HepG2 (cell line): ENCODE data around the gene CCND2. TPM values are rescaled to one million over a fixed set of nuclear protein-coding genes. Genes with fewer than 3 reads are reported as not detected.

ENCODE experiments used
- ATAC-seq: fragments of 200-7000 bp; cut with Tn5 transposase; 3 replicates; pipeline ENCODE4 v1.9.1; 2020; ENCODE audit warnings: mild to moderate bottlenecking, moderate library complexity
- BruUV-seq: library from RNA; stranded (reverse); fragments of 400-500 nt; replicated peaks from 2 replicates; lab custom pipeline; 2021; lab: Mats Ljungman, UMichigan
- CTCF ChIA-PET: fragments of 300-600 bp; formaldehyde crosslinking; extraction: SDS; loops from one replicate; lab custom pipeline; 2021; ENCODE audit warnings: low total read pairs, inconsistent platforms, low intra/inter-chr PET ratio; lab: Yijun Ruan, JAX
- POLR2A ChIA-PET: fragments of 350-600 bp; sonication (Branson Sonifier 250); formaldehyde crosslinking; loops from one replicate; lab custom pipeline; 2020; ENCODE audit warnings: antibody characterized with exemption, inconsistent platforms; lab: Yijun Ruan, JAX
- DNase-seq: peaks from one replicate; pipeline ENCODE4 v3.0.0-alpha.2; 2015; ENCODE audit warnings: low spot score
- FAIRE-seq: peaks from 3 replicates; lab custom pipeline; 2011; peaks lifted over from hg19 to GRCh38; lab: Jason Lieb, UNC
- H2AFZ ChIP-seq: one replicate; pipeline ENCODE4 v1.6.1; 2011; ENCODE audit warnings: low read length, inconsistent platforms
- H3K27ac ChIP-seq: fragments of 300-600 bp; 3 replicates; pipeline ENCODE4 v1.8.0; 2011; ENCODE audit warnings: mixed run types, mild to moderate bottlenecking, mixed read lengths, low read length, inconsistent platforms; ENCODE audit not compliant: insufficient read depth; ENCODE audit errors: extremely low read length
- H3K27me3 ChIP-seq, 2 experiments: fragments of 200-600 bp in 1 of 2; 2 replicates in 1 of 2; 3 replicates in 1 of 2; pipeline versions ENCODE4 v1.6.0 to v1.8.0; 2011; ENCODE audit warnings: low read length in 2 of 2, mild to moderate bottlenecking in 2 of 2, moderate library complexity in 2 of 2, inconsistent platforms in 1 of 2; ENCODE audit not compliant: insufficient read depth in 2 of 2, control insufficient read depth in 1 of 2
- H3K36me3 ChIP-seq, 2 experiments: fragments of 200-600 bp in 1 of 2; replicated peaks in 1 of 2; 2 replicates in 1 of 2; 3 replicates in 1 of 2; pipeline versions ENCODE4 v1.5.1 to v1.8.0; 2011; ENCODE audit warnings: low read length in 2 of 2, inconsistent platforms in 1 of 2; ENCODE audit not compliant: insufficient read depth in 2 of 2, control insufficient read depth in 1 of 2
- H3K4me1 ChIP-seq: 2 replicates; pipeline ENCODE4 v1.5.1; 2012; ENCODE audit warnings: low read length, inconsistent platforms; ENCODE audit not compliant: insufficient read depth
- H3K4me2 ChIP-seq: 2 replicates; pipeline ENCODE4 v1.6.0; 2011; ENCODE audit warnings: low read depth, low read length, inconsistent platforms
- H3K4me3 ChIP-seq, 3 experiments: fragments of 200-600 bp in 1 of 3; sonication (generic), shearing (Covaris generic) in 1 of 3; replicated peaks in 1 of 3; 2 replicates each; pipeline ENCODE4 v1.5.1; 2011 to 2016; ENCODE audit warnings: low read length in 3 of 3, inconsistent platforms in 2 of 3, low read depth in 2 of 3, mild to moderate bottlenecking in 2 of 3, control low read depth in 1 of 3, mixed read lengths in 1 of 3; ENCODE audit not compliant: insufficient read depth in 1 of 3
- H3K79me2 ChIP-seq: one replicate; pipeline ENCODE4 v1.6.1; 2011; ENCODE audit warnings: low read length, inconsistent platforms; ENCODE audit not compliant: insufficient read depth
- H3K9ac ChIP-seq: 2 replicates; pipeline ENCODE4 v1.6.0; 2011; ENCODE audit warnings: mild to moderate bottlenecking, low read depth, low read length, inconsistent platforms; ENCODE audit not compliant: insufficient read depth
- H3K9me3 ChIP-seq: 2 replicates; pipeline ENCODE4 v1.5.1; 2012; ENCODE audit warnings: mild to moderate bottlenecking, low read length
- H4K20me1 ChIP-seq: 2 replicates; pipeline ENCODE4 v1.6.0; 2011; ENCODE audit warnings: inconsistent platforms, mild to moderate bottlenecking, low read length, moderate library complexity; ENCODE audit not compliant: insufficient read depth
- FOXK1 ChIP-seq: sonication (generic); formaldehyde crosslinking; IDR thresholded peaks from 2 replicates; pipeline ENCODE4 v1.4.0; 2020; ENCODE audit warnings: low read depth, missing genetic modification reagents, borderline replicate concordance
- SP2 ChIP-seq: sonication (generic); formaldehyde crosslinking; IDR thresholded peaks from 2 replicates; pipeline ENCODE4 v1.5.1; 2020; ENCODE audit warnings: mild to moderate bottlenecking, missing genetic modification reagents
- TAF15 ChIP-seq: fragments of 200-400 bp; formaldehyde crosslinking; IDR thresholded peaks from one replicate; pipeline ENCODE4 v1.6.1; 2018; ENCODE audit warnings: mild to moderate bottlenecking, low read depth, low read length; ENCODE audit not compliant: poor library complexity, severe bottlenecking
- ZFP82 ChIP-seq: sonication (generic); formaldehyde crosslinking; IDR thresholded peaks from 2 replicates; pipeline ENCODE4 v1.5.1; 2020; ENCODE audit warnings: mild to moderate bottlenecking, missing genetic modification reagents, borderline replicate concordance
- WGBS: methylation state at CpG from one replicate; pipeline ENCODE4 v1.1.6; 2017; ENCODE audit warnings: low lambda C conversion rate; 5-methylcytosine and 5-hydroxymethylcytosine counted together
- in situ Hi-C: cut with HindIII; loops from 2 replicates; pipeline ENCODE4 v1.10.0; 2017; ENCODE audit warnings: low pct_unique_long_range_greater_than_20kb; ENCODE audit not compliant: extremely low pct_ligation_motif_present
- intact Hi-C: fragments of 100-400 bp; cut with micrococcal nuclease; formaldehyde crosslinking; loops from one replicate; pipeline ENCODE4 v1.10.0; 2022; ENCODE audit not compliant: unreplicated experiment
- polyA plus RNA-seq, 8 experiments: library from polyadenylated mRNA; depleted of rRNA in 3 of 8; stranded (reverse) in 7 of 8; unstranded in 1 of 8; fragments of >200 nt; fragmentation: Illumina TruSeq in 4 of 8; extraction: Trizol in 4 of 8; gene quantifications; 2 replicates each; pipeline versions ENCODE4 v1.2.1 to v1.2.3, GENCODE V29; 2011 to 2016; ENCODE audit warnings: low read depth in 4 of 8, missing spikeins in 1 of 8, mixed read lengths in 1 of 8; ENCODE audit not compliant: insufficient read depth in 1 of 8
- total RNA-seq, 5 experiments: library from RNA; depleted of rRNA; stranded (reverse); fragments of >200 nt; fragmentation: Illumina TruSeq; extraction: Trizol; gene quantifications; 2 replicates each; pipeline ENCODE4 v1.2.3, GENCODE V29; 2016; ENCODE audit warnings: low read depth in 1 of 5
- TF ChIP-seq, protein P1 (sequence below): sonication (generic); formaldehyde crosslinking; IDR thresholded peaks from 2 replicates; pipeline ENCODE4 v1.5.0; 2020; ENCODE audit warnings: missing genetic modification reagents
- TF ChIP-seq, protein P2 (sequence below): sonication (generic); formaldehyde crosslinking; IDR thresholded peaks from 2 replicates; pipeline ENCODE4 v1.4.0; 2020; ENCODE audit warnings: missing genetic modification reagents

Gene CCND2
- total and polyA plus RNA-seq, 2 of the 13 experiments (the other 11 are each of a cell fraction or from before 2014, with no cell fraction given): 0.61 to 1.4 TPM

DNA sequence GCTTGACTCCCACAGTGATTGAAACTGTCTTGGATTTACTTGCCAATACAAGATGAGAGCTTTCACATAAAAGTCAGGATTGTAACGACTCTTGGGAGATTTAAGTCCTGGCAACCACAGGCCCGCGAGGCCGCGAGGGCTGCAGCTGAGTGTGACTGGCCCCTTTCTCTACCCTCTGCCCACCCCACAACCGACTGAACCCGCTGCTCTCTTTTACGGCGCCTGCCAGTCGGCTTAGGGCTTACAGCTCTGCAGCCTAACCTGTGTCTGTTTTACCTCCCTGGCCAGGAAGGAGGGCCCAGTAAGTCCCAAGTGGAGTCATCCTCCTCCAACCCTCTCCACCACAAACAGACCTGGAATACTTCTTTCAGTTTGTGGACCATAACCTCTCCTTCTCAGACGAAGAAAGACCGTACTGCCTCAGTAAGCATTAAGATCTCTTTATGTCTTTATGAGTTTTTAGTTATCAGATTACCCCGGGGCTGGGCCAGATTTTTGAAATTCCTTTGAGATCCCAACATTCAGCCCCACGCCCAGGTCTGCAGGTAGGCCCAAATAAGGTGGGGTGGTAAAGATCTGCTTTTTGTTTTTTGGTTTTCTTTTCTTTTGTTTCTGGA is 34.9 kb downstream of the CCND2 start:
- H3K4me1 ChIP-seq: peaks cover 27% of the 10 kb centered on the region
- TF ChIP-seq, protein P1, sequence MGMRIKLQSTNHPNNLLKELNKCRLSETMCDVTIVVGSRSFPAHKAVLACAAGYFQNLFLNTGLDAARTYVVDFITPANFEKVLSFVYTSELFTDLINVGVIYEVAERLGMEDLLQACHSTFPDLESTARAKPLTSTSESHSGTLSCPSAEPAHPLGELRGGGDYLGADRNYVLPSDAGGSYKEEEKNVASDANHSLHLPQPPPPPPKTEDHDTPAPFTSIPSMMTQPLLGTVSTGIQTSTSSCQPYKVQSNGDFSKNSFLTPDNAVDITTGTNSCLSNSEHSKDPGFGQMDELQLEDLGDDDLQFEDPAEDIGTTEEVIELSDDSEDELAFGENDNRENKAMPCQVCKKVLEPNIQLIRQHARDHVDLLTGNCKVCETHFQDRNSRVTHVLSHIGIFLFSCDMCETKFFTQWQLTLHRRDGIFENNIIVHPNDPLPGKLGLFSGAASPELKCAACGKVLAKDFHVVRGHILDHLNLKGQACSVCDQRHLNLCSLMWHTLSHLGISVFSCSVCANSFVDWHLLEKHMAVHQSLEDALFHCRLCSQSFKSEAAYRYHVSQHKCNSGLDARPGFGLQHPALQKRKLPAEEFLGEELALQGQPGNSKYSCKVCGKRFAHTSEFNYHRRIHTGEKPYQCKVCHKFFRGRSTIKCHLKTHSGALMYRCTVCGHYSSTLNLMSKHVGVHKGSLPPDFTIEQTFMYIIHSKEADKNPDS (CRISPR knock-in tag): no peak
- no peaks in the 10 kb centered on the region for H3K79me2 ChIP-seq
- no peaks in the 10 kb centered on the region for H3K36me3 ChIP-seq
- H3K9me3 ChIP-seq: no peaks in the 10 kb centered on the region
- H3K27me3 ChIP-seq: peaks cover 0 to 39% of the 10 kb centered on the region in 2 experiments; a peak in 3 of 5 replicates
- WGBS: 27% methylated on average over 7 of the region's 14 CpGs
- DNase-seq (no peak), ATAC-seq (peak; percentile 35), FAIRE-seq (no peak)
- no peak overlapping the region for H3K27ac ChIP-seq
- no peak overlapping the region for H3K9ac ChIP-seq
- POLR2A ChIA-PET: no interaction called here
- intact Hi-C loops (loop anchor here (5.0 kb wide), 1 partner anchor 219 kb away; no protein-coding TSS in a partner anchor), in situ Hi-C loops (loop anchor here (10.0 kb wide), 2 partner anchors 106 to 226 kb away; partner anchors contain the start of gene RAD51AP1)
- CTCF ChIA-PET: interaction anchor here (0.8 to 1.4 kb wide), 3 partner anchors 9 to 219 kb away, joined by 3 to 5 read pairs (median 3); no protein-coding TSS in a partner anchor
- no TSS peak for BruUV-seq
- H3K4me2 ChIP-seq: peak overlapping the region; percentile 78
- H3K4me3 ChIP-seq: peak overlapping the region in 2 of 3 experiments; percentile 43 to 67; a peak in 3 of 6 replicates
- no peak overlapping the region for H2AFZ ChIP-seq
- no peaks in the 10 kb centered on the region for H4K20me1 ChIP-seq

DNA sequence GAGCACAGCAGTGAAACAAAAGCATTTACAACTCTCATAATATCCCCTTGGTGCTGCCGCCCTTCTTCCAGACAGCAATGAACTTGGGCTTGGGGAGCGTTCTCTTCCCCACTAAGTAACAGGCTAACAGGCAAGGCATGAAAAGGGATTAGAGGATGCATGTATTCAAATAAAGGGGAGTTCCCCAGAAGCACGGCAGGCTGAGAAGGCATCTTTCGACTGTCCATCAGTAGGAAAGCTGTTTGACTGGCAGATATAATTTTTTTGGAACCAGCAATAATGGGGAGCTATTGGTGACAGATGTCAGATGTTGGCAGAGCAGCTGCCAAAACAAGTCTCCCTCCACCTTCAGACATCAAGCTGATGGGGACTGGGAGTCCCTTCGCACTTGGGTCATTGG is 38.2 kb downstream of the CCND2 start:
- Histone ChIP-seq H3K27ac (no peak overlapping the region), H4K20me1 (no peaks in the 10 kb centered on the region), H3K27me3 (peaks cover 0 to 39% of the 10 kb centered on the region in 2 experiments; a peak in 3 of 5 replicates), H2AFZ (no peak overlapping the region), H3K4me1 (peaks cover 15% of the 10 kb centered on the region), H3K4me3 (no peak overlapping the region), H3K9ac (no peak overlapping the region), H3K4me2 (no peak overlapping the region), H3K9me3 (no peaks in the 10 kb centered on the region), H3K36me3 (no peaks in the 10 kb centered on the region), H3K79me2 (no peaks in the 10 kb centered on the region)
- ChIA-PET POLR2A (no interaction called here), CTCF (no interaction called here)
- no TSS peak for BruUV-seq
- FAIRE-seq: no peak
- in situ Hi-C loops (no loop called here), intact Hi-C loops (no loop called here)
- 17% methylated on average over 5 of the region's 5 CpGs for WGBS
- ATAC-seq: no peak
- no peak for DNase-seq
- no peak for TF ChIP-seq ZFP82 (CRISPR knock-in tag)
- TF ChIP-seq FOXK1 (CRISPR knock-in tag): no peak
- no peak for TF ChIP-seq SP2
- TF ChIP-seq, protein P2, sequence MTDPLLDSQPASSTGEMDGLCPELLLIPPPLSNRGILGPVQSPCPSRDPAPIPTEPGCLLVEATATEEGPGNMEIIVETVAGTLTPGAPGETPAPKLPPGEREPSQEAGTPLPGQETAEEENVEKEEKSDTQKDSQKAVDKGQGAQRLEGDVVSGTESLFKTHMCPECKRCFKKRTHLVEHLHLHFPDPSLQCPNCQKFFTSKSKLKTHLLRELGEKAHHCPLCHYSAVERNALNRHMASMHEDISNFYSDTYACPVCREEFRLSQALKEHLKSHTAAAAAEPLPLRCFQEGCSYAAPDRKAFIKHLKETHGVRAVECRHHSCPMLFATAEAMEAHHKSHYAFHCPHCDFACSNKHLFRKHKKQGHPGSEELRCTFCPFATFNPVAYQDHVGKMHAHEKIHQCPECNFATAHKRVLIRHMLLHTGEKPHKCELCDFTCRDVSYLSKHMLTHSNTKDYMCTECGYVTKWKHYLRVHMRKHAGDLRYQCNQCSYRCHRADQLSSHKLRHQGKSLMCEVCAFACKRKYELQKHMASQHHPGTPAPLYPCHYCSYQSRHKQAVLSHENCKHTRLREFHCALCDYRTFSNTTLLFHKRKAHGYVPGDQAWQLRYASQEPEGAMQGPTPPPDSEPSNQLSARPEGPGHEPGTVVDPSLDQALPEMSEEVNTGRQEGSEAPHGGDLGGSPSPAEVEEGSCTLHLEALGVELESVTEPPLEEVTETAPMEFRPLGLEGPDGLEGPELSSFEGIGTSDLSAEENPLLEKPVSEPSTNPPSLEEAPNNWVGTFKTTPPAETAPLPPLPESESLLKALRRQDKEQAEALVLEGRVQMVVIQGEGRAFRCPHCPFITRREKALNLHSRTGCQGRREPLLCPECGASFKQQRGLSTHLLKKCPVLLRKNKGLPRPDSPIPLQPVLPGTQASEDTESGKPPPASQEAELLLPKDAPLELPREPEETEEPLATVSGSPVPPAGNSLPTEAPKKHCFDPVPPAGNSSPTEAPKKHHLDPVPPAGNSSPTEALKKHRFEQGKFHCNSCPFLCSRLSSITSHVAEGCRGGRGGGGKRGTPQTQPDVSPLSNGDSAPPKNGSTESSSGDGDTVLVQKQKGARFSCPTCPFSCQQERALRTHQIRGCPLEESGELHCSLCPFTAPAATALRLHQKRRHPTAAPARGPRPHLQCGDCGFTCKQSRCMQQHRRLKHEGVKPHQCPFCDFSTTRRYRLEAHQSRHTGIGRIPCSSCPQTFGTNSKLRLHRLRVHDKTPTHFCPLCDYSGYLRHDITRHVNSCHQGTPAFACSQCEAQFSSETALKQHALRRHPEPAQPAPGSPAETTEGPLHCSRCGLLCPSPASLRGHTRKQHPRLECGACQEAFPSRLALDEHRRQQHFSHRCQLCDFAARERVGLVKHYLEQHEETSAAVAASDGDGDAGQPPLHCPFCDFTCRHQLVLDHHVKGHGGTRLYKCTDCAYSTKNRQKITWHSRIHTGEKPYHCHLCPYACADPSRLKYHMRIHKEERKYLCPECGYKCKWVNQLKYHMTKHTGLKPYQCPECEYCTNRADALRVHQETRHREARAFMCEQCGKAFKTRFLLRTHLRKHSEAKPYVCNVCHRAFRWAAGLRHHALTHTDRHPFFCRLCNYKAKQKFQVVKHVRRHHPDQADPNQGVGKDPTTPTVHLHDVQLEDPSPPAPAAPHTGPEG (CRISPR knock-in tag): no peak
- no peak for TF ChIP-seq TAF15
